Stimulated activated CD8-positive, alpha-beta memory T cell treated with anti-CD3 and anti-CD28 coated beads, Interleukin-7, amount 100 ng/mL, for 48 hours (primary cell): ENCODE data around the gene ICAM2.
"Not testable (repeated sequence)": the region's sequence is repeated elsewhere in the genome, so short reads cannot be mapped to it uniquely, and the experiment has no call there.

ENCODE experiments used
- DNase-seq, 2 donors: peaks; one replicate each; pipeline ENCODE4 v3.0.0-alpha.2; 2020; ENCODE audit warnings: low read depth in 1 of 2; ENCODE audit errors: extremely low read depth in 1 of 2

Gene ICAM2

GRCh38 chr17:64045176-64045575, 24.7 kb upstream of the ICAM2 start:
- no peak for DNase-seq

DNA sequence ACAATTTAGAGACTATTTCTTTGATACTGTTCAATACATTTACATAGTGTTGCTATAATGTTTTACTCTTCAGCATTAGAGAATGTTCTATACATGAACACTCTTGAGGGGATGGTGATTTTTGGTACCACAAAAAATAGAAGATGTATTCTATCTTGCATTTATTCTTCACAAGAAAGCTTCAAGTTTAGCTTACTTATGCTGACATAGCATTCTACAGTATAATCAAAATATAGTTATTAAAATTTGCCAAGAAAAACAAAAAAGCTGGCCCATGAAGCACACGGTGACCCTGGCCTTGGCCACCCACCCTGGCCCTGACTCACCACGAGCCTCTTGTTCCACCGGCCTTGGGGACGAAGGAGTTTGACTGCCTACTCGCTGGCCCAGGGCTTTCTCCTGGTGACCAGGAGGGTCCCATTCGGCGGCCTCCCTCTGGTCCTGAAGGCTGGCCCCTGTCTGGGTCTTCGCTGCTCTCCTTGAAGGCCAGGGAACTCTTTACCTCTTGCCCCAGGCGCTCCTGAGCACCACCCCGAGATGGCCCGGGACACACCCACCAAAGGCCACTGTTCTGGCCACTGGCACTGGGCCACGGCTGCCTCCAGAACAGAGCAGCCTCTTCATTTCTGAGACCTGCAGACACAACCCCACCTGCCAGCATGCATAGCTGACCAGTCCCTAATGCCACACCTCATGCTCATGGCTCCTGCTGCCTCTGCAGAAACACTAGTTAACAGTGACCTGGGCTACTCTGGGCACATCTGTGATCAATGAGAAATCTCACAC, 22.5 kb upstream of the ICAM2 start:
- DNase-seq, result no peak

- no peak for DNase-seq
Observed at GRCh38 chr17:64041912-64042311, 21.5 kb upstream of the ICAM2 start.

GRCh38 chr17:64040206-64040605, 19.8 kb upstream of the ICAM2 start:
- no peak for DNase-seq

GRCh38 chr17:64039106-64039400, 18.6 kb upstream of the ICAM2 start:
- DNase-seq, result no peak

- no peak for DNase-seq
Observed at GRCh38 chr17:64038331-64039105, 18.1 kb upstream of the ICAM2 start.

- no peak for DNase-seq
Observed at GRCh38 chr17:64037802-64038201, 17.4 kb upstream of the ICAM2 start.

DNA sequence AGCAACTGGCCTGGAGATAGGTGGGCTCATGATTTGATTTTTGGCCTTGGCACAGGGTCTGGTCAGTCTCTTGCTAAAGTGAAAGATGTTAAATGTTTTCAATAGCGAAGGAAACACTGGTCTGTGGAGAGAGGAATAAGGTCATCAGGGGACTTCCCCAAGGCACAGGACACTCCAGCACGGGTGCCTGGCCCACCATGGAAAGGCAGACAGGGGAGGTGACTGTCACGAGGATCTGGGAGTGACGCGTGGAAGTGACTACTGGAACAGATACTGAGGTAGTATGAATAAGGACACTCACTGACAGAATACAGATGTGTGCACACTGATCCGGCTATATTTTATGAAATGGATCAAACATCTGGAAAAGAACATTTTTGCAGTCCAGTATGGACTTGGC, 16.7 kb upstream of the ICAM2 start:
- no peak for DNase-seq

GRCh38 chr17:64036198-64036922, 15.9 kb upstream of the ICAM2 start:
- no peak for DNase-seq

DNA sequence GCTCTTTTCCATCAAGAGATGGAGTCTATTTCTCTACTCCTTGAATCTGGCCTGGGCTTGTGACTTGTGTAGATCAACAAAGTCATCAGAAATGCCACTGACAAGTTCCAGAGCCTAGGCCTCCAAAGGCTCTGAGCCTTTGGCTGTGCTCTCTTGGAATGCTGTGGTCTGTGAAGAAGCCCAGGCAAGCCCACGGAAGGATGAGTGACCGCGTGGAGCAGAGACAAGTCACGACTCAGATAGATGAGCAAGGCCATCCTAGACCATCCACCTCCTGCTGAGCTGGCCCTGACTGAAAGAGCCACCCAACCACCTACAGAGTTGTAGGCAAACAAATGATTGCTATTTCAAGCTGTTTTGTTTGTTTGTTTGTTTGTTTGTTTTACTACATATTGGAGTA, 11.6 kb upstream of the ICAM2 start:
- no peak for DNase-seq

GRCh38 chr17:64028874-64029464, 8.5 kb upstream of the ICAM2 start:
- DNase-seq, result peak in 1 of 2 donors; percentile 47

DNA sequence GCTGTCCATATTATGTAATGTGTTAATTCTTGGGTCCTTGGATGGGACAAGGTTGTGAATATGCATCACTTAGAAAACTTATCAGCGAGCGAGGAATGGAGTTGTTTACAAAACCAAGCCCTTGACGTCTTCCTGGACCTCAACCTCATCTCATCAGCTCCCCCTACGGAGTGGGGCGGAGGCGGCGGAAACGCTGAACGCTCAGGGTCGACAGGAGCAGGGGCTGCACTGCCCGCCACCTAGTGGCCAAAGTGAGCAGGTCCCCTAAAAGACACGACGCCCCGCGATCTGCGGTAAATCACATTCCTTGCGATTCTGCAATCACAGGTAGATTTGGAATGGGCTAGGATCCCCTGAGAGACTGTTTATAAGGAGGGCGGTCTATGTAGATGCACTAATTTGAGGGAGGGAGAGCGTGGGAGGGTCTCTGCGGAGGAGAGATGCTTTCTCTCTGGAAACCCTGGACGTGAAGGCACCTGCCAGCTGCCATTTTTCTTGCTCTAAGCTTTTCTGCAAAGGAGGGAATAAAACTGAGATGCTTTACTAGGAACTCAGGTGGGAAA, 5.4 kb upstream of the ICAM2 start:
- DNase-seq, result peak; percentile 78 to 89

DNA sequence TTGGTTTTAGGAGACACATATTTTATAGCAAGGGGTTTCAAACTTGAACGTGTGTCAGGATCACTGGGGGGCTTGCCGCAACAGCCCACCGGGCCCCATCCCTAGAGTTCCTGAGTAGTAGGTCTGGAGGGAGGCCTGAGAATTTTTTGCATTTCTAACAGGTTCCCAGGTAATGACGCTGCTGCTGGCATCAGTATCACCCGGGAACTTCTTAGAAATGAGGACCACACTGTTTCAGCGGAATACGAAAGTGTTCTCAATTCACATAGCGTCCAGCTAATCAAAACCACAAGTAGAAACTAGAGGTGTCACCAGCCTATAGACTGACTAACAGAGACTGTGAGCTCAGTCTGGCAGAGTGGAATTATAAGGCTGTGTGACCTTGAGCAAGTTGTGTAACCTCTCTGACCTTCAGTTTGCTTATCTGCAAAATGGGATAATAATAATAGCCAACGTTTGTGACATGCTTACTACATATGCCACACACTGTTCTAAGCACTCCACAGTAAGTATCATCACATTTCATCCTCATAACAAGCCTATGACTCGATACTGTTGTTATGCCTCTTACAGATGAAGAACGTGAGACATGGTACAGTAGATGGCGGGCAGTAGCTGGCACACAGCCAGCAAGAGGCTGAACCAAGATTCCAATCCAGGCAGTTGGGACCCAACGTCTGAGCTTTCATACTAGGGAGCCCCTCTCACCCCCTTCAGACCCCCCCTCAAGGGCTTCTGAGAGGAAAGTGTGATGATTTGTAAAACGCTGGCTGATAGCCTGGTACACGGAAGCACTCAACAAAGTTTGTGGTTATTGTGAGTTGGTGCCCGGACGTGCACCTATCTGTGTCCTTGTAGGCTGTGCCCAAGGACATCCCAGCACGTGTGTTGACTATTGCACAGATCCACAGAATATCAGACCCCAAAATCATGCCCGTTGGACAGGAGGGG, 4.6 kb upstream of the ICAM2 start:
- no peak for DNase-seq

DNA sequence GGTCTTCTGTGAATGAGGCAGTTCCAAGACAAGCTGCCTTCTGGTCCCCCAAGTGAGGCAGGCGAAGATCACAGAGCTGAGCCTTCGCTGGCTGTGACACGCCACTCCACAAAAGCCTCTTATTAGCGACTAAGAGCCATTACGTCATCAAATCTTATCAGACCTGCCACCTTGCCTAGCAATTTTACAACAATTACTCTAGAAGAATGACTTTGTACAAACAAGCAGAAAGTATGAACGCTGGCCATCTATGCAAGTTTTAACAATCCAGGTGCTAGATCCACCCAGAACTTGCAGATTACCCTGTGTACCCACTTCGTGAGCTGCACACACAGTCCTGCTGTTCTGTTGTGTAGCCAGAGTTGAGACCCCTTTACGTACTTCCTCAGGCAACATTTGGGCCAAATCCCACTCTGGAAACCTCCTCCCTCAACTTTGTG, 3.8 kb upstream of the ICAM2 start:
- no peak for DNase-seq

DNA sequence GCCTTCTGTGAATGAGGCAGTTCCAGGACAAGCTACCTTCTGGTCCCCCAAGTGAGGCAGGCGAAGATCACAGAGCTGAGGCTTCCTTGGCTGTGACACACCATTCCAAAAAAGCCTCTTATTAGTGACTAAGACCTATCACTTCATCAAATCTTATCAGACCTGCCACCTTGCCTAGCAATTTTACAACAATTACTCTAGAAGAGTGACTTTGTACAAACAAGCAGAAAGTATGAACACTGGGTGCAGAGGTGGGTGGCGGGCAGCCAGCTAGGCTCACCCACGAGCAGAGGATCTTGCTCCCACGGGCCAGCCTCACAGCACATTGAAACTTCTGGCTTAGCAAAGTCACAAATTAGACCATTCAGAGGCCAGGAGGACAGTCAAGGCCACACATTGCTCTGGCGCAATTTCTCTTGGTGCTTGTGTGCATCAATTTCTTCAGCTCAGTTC, 2.2 kb upstream of the ICAM2 start:
- no peak for DNase-seq

DNA sequence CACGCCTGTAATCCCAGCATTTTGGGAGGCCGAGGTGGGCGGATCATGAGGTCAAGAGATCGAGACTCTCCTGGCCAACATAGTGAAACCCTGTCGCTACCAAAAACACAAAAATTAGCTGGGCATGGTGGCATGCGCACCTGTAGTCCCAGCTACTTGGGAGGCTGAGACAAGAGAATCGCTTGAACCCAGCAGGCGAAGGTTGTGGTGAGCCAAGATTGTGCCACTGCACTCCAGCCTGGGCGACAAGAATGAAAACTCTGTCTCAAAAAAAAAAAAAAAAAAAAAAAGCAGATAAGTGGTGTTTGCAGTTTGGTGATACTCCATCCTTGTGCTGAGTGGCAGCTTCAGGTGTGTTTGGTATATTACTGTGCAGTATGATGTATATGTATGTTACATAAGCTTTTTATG, 877 bp downstream of the ICAM2 start:
- not testable (repeated sequence) for DNase-seq

DNA sequence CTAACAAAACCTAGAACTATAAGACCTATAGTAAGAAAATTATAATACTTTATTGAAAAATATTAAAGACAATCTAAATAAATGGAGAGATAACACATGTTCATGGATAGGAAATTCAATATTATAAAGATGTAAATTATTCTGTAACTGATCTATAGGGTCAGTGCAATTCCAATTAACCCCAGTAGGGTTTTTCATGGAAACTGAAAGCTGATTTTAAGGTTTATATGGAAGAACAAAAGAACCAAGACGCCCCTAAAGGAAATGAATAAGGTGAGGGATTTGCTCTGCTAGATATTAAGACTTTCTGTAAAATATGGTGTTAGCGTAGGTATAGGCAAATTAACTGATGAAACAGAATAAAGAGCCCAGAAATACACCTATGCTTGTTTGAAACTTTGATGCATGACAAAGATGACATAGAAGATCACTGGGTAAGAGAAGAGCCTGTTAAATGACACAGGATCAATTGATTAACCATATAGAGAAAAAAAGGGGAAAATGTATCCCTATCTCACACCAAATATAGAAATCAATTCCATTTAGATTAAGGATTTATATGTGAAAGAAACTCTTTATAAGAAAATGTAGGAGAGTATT, 3.0 kb downstream of the ICAM2 start:
- DNase-seq, result no peak

- no peak for DNase-seq
Observed at GRCh38 chr17:64016974-64017373, 3.5 kb downstream of the ICAM2 start.

DNA sequence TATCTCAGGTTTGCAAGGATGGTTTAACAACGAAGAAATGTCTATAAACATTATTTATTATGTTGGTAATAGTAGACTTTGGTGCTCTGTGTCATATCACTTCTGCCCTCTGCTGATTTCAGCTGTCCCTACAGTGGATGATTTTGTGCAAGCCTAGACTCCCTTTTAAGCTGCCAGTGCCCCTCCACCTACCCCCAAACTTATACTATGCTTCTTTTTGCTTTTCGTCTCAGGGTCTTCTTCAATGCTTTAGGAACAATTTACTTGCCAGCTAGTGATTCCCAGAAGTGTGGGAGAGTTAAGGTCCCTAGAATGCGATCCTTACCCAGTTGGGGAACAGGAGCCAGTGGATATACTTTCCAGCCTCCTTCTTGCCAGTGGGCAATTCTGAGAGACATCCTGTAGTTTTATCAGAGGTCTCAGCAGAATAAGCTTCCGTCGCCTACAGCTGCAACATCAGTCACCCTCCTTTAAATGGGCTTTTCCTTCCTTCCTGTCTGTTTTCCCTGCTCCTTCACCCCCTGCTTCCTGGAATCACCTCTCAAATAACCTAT, 4.1 kb downstream of the ICAM2 start:
- no peak for DNase-seq
